ENCODE results near the gene SEMA3A. TPM values are rescaled to one million over a fixed set of nuclear protein-coding genes. Genes with fewer than 3 reads are reported as not detected.

Gene SEMA3A
- total RNA-seq, 8 experiments from 2014 or later, result 8.9 to 100 (median 16.4) TPM

DNA sequence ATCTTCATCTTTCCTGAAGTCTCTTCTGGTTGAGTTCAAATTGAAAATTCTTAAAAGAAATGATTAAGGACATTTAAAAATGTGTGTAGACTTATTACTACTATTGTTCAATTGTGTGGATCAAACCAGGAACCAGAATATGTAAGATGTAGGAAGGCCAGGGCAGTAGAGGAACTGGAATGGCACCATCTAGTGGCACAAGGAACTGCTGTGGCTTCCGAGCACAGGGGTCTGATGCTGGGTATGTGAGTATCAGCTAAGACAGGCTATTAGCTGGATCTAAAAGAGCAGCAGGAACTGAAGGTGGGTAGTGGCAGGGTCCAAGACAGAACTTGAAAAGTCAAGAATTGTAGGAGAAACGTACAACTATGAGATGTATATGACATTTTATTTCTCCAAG lies 247.3 kb downstream of the SEMA3A start:
- in situ Hi-C loops (cut with MboI; ENCODE audit: low pct_unique_long_range_greater_than_20kb in 2 of 9, low sequenced_read_pairs in 9 of 9, unreplicated experiment in 9 of 9), result loop anchor here in 2 of 9 experiments (25.0 kb wide), 1 partner anchor 1065 kb away; no protein-coding TSS in a partner anchor
- WGBS, 10 experiments, result 0 to 100% (median 81%) methylated on average over 1 to 2 of the region's 2 CpGs; no CpG with 5 or more reads in 3 of the 10 experiments

DNA sequence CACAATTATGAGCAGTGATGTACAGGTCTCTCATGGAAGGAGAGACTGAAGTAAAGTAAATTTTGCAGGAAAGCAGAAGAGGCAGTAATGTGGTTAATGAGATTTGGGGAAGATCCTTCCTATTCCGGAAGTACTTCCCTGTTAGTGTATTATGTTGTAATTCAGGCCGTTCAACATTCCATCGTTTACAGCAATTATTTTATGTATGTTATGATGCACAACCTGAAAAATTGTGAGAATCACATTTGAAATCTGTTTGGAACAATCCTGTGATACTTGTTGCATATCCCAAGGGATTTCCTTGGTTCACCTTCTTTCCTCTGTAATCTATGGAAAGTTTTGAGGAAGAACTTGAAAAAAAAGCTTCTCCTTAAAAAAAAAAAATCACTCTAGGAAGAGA lies 247.8 kb downstream of the SEMA3A start:
- no peak for ATAC-seq (replicated peaks in 6 of 8)
- Histone ChIP-seq H3K4me1 (replicated peaks in 1 of 2) (no peaks in the 10 kb centered on the region), H3K27ac (no peak overlapping the region), H3K4me3 (no peak overlapping the region)
- WGBS, 10 experiments, result 53 to 100% (median 88%) methylated on average over 1 to 3 of the region's 3 CpGs
- in situ Hi-C loops (cut with MboI; ENCODE audit: low pct_unique_long_range_greater_than_20kb in 2 of 9, low sequenced_read_pairs in 9 of 9, unreplicated experiment in 9 of 9), result loop anchor here in 2 of 9 experiments (25.0 kb wide), 1 partner anchor 1066 kb away; no protein-coding TSS in a partner anchor

More for the DNA sequence above, 247.3 kb downstream of the SEMA3A start:
- H3K4me3 ChIP-seq, result no peak overlapping the region
- peak in 3 of 8 experiments; percentile 32 to 57 (median 54) for ATAC-seq (replicated peaks in 6 of 8)
- H3K27ac ChIP-seq, result no peak overlapping the region
- H3K4me1 ChIP-seq (replicated peaks in 1 of 2), result no peaks in the 10 kb centered on the region

DNA sequence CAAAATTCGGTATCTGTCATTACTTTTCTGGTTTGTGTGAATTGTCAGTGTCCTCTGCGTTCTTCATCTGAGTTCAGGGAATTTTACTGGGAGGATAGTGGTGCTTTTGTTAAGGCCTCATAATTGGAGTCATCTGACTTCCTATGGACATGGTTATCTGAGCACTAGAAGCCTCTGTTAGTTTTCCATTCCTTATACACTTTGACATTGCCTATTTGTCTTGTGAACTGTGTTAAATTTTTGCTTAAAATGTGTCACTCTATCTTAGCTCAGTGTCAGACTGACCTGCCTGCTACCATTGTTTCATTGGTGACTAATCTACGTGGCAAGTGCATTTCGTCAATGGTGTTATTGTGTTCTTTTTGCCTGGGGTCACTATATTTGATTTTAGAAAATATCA lies 253.3 kb downstream of the SEMA3A start:
- Histone ChIP-seq H3K4me1 (replicated peaks in 1 of 2) (no peaks in the 10 kb centered on the region), H3K27ac (no peak overlapping the region), H3K4me3 (no peak overlapping the region)
- 64 to 100% (median 83%) methylated on average over 1 to 4 of the region's 4 CpGs for WGBS, 10 experiments
- peak in 3 of 8 experiments; percentile 54 to 86 (median 81) for ATAC-seq (replicated peaks in 6 of 8)
- in situ Hi-C loops (cut with MboI; ENCODE audit: low pct_unique_long_range_greater_than_20kb in 2 of 9, low sequenced_read_pairs in 9 of 9, unreplicated experiment in 9 of 9), result loop anchor here in 2 of 9 experiments (25.0 kb wide), 1 partner anchor 1071 kb away; no protein-coding TSS in a partner anchor

DNA sequence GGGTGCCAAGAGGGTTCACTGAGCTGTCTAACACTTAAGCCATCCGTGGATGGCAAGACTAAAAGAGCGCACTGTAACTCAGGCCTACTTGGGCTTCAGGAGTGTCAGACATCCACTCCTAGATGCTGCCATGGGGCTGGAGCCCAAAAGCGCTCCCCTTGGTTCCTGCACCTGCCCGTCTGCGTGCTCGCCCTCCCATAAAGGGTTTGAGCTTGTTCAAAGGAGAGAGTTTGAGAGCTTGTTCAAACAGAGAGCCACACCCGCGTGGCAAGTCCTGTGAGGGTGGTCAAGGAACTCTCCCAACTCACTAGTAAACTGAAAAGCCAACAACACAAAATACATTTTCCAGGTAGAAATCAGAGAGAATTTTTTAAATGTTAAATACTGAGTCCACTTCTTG lies 256.7 kb downstream of the SEMA3A start:
- WGBS, 10 experiments, result 97 to 100% (median 100%) methylated on average over 2 to 7 of the region's 8 CpGs; no CpG with 5 or more reads in 5 of the 10 experiments
- no peak overlapping the region for H3K4me3 ChIP-seq
- ATAC-seq (replicated peaks in 6 of 8), result no peak
- no peaks in the 10 kb centered on the region for H3K4me1 ChIP-seq (replicated peaks in 1 of 2)
- in situ Hi-C loops (cut with MboI; ENCODE audit: low pct_unique_long_range_greater_than_20kb in 2 of 9, low sequenced_read_pairs in 9 of 9, unreplicated experiment in 9 of 9), result loop anchor here in 3 of 9 experiments (10.0 to 25.0 kb wide), 2 partner anchors 1074 to 1087 kb away; no protein-coding TSS in a partner anchor
- H3K27ac ChIP-seq, result no peak overlapping the region

DNA sequence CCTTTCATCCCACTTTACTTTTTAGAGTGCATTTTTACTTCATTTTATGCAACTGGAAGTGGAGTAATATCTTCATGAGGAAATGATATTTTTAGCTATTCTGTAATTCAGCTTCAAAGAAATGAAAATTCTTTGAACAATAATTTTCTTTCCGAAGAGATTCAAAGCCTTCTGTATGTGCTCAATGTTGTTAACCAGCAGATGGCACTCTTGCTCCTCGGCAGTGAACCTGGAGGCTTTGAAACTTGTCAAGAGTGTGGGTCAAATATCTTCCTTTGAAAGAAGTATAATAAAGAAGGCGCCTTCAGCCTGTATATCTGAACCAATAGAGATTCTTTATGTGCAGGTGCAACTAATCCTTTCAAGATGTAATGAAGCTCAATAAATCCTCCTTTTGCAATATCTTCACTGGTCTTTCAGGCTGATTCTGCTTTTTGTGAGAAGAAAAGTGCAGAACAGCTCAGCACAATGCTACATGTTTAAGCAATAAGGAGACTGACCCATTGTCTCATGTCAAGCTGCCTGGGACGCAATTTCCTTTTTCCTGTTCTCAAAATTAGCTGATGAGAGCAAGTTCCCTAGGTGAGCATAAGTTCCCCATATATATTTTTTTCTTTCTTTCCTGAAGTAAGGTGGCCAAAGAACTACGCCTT lies 258.4 kb downstream of the SEMA3A start:
- Histone ChIP-seq H3K4me3 (no peak overlapping the region), H3K4me1 (replicated peaks in 1 of 2) (no peaks in the 10 kb centered on the region), H3K27ac (no peak overlapping the region)
- in situ Hi-C loops (cut with MboI; ENCODE audit: low pct_unique_long_range_greater_than_20kb in 2 of 9, low sequenced_read_pairs in 9 of 9, unreplicated experiment in 9 of 9), result loop anchor here in 3 of 9 experiments (10.0 to 25.0 kb wide), 2 partner anchors 1076 to 1089 kb away; no protein-coding TSS in a partner anchor
- peak; percentile 56 to 83 (median 72) for ATAC-seq (replicated peaks in 6 of 8)
- WGBS, 10 experiments, result 25 to 82% (median 45%) methylated on average over 2 to 5 of the region's 5 CpGs

DNA sequence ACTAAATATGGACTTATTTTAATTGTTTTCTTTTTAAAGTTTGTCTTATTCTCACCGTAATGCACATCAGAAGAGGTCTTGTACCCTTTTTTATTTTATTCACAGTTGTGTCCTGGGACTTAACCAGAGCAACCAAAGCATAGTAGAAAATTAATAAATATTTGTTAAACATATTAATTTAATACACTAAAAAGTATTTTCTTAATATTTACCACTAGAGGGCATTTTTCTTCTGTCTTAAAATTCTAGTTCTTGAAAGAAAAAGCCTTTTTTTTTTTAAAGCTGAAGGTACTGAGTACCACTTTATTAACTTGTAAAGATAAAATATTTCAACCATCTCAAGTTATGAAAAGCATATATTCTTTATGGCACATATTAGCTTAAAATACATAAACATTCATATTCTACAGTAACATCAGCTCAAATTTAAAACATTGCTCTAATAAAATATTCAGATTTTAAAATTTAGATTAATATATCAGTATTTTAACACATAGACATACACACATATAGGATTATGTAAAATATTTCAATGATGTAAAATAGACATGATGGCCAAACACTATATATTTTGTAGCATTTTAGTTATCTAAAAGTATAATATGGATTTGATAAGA lies 260.4 kb downstream of the SEMA3A start:
- Histone ChIP-seq H3K4me3 (no peak overlapping the region), H3K27ac (no peak overlapping the region), H3K4me1 (replicated peaks in 1 of 2) (no peaks in the 10 kb centered on the region)
- in situ Hi-C loops (cut with MboI; ENCODE audit: low pct_unique_long_range_greater_than_20kb in 2 of 9, low sequenced_read_pairs in 9 of 9, unreplicated experiment in 9 of 9), result loop anchor here in 3 of 9 experiments (10.0 to 25.0 kb wide), 2 partner anchors 1078 to 1091 kb away; no protein-coding TSS in a partner anchor
- ATAC-seq (replicated peaks in 6 of 8), result no peak
- WGBS, 10 experiments, result 64 to 100% (median 88%) methylated on average over 1 of the region's 1 CpG

DNA sequence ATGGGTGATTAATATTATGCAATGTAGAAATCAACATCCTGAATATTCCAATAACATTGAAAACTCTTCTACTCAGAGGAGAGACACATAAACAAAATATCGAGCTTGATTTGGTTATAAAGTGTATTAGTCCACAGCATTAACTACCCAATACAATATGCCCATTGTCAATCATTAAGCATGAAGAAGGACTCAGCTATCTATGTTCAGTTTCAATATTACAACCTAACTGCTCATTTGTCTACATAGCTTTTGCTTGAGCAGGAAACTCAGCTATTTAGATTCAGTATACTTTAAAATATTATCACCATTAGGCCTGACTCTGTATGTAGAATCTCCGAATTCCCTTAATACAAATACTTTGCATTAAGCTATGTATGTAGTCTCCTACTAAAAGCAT lies 262.6 kb downstream of the SEMA3A start:
- 64 to 100% (median 100%) methylated on average over 1 to 2 of the region's 2 CpGs; no CpG with 5 or more reads in 2 of the 10 experiments for WGBS, 10 experiments
- in situ Hi-C loops (cut with MboI; ENCODE audit: low pct_unique_long_range_greater_than_20kb in 2 of 9, low sequenced_read_pairs in 9 of 9, unreplicated experiment in 9 of 9), result loop anchor here in 3 of 9 experiments (10.0 to 25.0 kb wide), 2 partner anchors 1080 to 1093 kb away; no protein-coding TSS in a partner anchor
- Histone ChIP-seq H3K27ac (no peak overlapping the region), H3K4me1 (replicated peaks in 1 of 2) (no peaks in the 10 kb centered on the region), H3K4me3 (no peak overlapping the region)
- ATAC-seq (replicated peaks in 6 of 8), result peak in 1 of 8 experiments; percentile 23

DNA sequence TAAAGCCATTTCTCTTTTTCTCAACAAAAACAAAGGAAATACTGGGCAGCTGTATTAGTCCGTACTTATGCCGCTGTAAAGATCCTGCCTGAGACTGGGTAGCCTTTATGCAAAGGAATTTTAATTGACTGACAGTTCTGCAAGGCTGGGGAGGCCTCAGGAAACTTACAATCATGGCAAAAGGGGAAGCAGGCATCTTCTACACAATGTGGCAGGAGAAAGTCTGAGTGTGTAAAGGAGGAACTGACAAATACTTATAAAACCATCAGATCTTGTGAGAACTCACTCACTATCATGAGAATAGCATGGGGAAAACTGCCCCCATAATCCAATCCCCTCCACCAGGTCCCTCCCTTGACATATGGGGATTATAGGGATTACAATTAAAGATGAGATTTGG lies 264.3 kb downstream of the SEMA3A start:
- no peak overlapping the region for H3K27ac ChIP-seq
- H3K4me1 ChIP-seq (replicated peaks in 1 of 2), result no peaks in the 10 kb centered on the region
- H3K4me3 ChIP-seq, result no peak overlapping the region
- WGBS, 10 experiments, result 60 to 100% (median 95%) methylated on average over 1 to 2 of the region's 2 CpGs; no CpG with 5 or more reads in 1 of the 10 experiments
- in situ Hi-C loops (cut with MboI; ENCODE audit: low pct_unique_long_range_greater_than_20kb in 2 of 9, low sequenced_read_pairs in 9 of 9, unreplicated experiment in 9 of 9), result loop anchor here in 3 of 9 experiments (10.0 to 25.0 kb wide), 2 partner anchors 1082 to 1095 kb away; no protein-coding TSS in a partner anchor
- no peak for ATAC-seq (replicated peaks in 6 of 8)

DNA sequence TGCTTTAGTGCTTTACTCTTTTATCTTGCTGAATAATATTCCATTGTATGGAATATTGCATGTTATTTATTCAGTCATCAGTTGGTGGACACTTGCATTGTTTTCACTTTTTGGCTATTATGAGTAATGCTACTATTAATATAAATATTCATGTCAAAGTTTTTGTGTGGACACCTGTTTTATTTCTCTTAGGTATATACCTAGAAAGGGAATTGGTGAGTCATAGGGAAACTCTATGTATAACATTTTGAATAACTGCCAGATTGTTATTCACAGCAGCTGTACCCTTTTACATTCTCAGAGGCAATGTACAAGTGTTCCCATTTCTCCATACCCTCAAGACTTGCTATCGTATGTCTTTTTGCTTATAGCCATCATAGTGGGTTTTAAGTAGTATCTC lies 268.7 kb downstream of the SEMA3A start:
- 13 to 100% (median 100%) methylated on average over 1 of the region's 1 CpG; no CpG with 5 or more reads in 1 of the 10 experiments for WGBS, 10 experiments
- Histone ChIP-seq H3K4me3 (no peak overlapping the region), H3K4me1 (replicated peaks in 1 of 2) (no peaks in the 10 kb centered on the region), H3K27ac (no peak overlapping the region)
- no peak for ATAC-seq (replicated peaks in 6 of 8)
- in situ Hi-C loops (cut with MboI; ENCODE audit: low pct_unique_long_range_greater_than_20kb in 2 of 9, low sequenced_read_pairs in 9 of 9, unreplicated experiment in 9 of 9), result loop anchor here in 2 of 9 experiments (25.0 kb wide), 1 partner anchor 1086 kb away; no protein-coding TSS in a partner anchor

DNA sequence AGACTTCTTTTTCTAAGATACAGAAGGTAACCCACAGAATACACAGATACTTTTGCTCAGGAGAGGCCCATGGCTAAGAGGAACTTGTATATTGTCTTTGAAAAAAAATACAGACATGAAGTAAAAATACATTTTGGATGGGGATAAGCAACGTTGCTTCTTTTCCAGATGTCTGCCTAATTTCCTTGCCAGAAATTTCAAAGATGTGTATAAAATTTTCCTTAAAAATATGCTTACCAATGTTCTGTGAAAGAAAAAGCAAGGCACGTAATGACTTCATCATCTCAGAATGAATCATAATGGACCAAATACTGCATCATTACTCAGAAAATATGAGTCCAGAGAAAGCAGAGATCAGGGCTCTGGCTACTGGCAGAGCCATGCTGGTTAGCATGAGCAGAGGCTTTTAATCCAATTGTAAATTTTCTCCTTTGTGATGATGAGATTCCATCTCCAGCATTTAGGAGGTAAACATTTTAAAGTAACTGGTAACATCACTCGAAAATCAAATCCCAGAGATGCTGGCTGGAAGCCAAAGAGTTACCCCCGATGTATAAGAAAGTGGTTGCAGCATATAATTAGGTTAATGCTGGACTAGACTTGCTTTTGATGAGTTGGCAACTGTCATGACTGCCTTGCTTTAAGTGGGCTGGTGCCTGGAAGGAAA lies 272.5 kb downstream of the SEMA3A start:
- Histone ChIP-seq H3K4me3 (no peak overlapping the region), H3K4me1 (replicated peaks in 1 of 2) (no peaks in the 10 kb centered on the region), H3K27ac (no peak overlapping the region)
- in situ Hi-C loops (cut with MboI; ENCODE audit: low pct_unique_long_range_greater_than_20kb in 2 of 9, low sequenced_read_pairs in 9 of 9, unreplicated experiment in 9 of 9), result loop anchor here in 1 of 9 experiments (25.0 kb wide), 1 partner anchor 510 kb away; no protein-coding TSS in a partner anchor
- ATAC-seq (replicated peaks in 6 of 8), result peak in 6 of 8 experiments; percentile 31 to 95 (median 47)
- WGBS, 10 experiments, result 0 to 90% (median 58%) methylated on average over 2 to 4 of the region's 4 CpGs

DNA sequence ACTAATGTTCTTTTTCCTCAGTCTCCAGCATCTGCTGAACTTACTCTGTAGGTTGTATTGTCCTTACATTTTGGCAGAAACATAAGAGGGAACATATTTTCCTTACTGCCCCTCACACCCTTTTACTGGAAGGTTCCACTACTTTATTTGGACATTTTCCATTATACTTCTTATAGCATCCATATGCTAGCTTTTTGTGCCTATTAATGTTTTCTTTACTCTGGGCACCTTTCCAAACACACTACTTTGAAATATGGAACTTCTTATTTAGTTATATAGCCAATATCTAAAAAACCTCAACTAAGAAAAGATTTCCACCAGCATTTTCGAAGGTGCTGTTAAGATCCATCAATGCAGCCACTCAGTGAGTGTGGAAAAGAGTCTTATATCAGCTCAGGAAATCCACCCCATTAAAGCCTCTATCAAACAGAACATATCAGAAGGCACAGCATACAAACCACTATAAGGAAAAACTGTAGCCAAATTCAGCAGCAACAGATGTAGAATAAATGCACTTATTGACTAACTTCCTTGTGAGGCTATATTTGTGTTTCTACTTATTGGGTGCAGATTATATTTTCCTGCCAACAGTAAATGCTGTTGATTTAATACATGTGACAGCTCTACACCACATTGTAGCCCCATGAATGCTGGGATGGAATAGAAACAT lies 273.2 kb downstream of the SEMA3A start:
- ATAC-seq (replicated peaks in 6 of 8), result no peak
- 80 to 100% (median 91%) methylated on average over 1 of the region's 1 CpG; no CpG with 5 or more reads in 1 of the 10 experiments for WGBS, 10 experiments
- Histone ChIP-seq H3K4me1 (replicated peaks in 1 of 2) (no peaks in the 10 kb centered on the region), H3K27ac (no peak overlapping the region), H3K4me3 (no peak overlapping the region)
- in situ Hi-C loops (cut with MboI; ENCODE audit: low pct_unique_long_range_greater_than_20kb in 2 of 9, low sequenced_read_pairs in 9 of 9, unreplicated experiment in 9 of 9), result loop anchor here in 1 of 9 experiments (25.0 kb wide), 1 partner anchor 509 kb away; no protein-coding TSS in a partner anchor

DNA sequence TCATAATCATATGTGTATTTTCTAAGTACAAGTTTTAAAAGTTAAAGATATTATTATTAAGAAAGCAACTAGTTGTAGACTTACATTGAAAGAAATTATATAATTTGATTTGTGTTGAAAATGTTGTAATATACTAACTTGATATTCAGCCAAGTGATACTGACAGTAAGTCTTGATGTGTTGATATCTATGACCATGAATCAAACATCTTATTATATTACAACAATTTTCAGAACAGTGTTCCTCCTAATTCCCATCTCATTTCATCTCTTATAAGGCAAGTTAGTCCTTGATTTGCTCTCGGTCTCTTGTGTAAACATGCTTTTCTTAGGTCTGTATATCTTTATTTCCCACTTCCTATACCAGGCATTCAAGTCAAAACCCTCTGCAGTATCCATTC lies 276.4 kb downstream of the SEMA3A start:
- H3K4me1 ChIP-seq (replicated peaks in 1 of 2), result no peaks in the 10 kb centered on the region
- 75 to 100% (median 96%) methylated on average over 1 of the region's 1 CpG for WGBS, 10 experiments
- ATAC-seq (replicated peaks in 6 of 8), result no peak
- in situ Hi-C loops (cut with MboI; ENCODE audit: low pct_unique_long_range_greater_than_20kb in 2 of 9, low sequenced_read_pairs in 9 of 9, unreplicated experiment in 9 of 9), result loop anchor here in 1 of 9 experiments (25.0 kb wide), 1 partner anchor 506 kb away; no protein-coding TSS in a partner anchor
- no peak overlapping the region for H3K4me3 ChIP-seq
- H3K27ac ChIP-seq, result no peak overlapping the region

Data from motor neuron (in vitro differentiated cells).